ENCODE measurements around the gene CD300H. TPM values are rescaled to one million over a fixed set of nuclear protein-coding genes. Genes with fewer than 3 reads are reported as not detected.

Gene CD300H
- total RNA-seq, 1 experiment from 2014 or later = not detected

DNA sequence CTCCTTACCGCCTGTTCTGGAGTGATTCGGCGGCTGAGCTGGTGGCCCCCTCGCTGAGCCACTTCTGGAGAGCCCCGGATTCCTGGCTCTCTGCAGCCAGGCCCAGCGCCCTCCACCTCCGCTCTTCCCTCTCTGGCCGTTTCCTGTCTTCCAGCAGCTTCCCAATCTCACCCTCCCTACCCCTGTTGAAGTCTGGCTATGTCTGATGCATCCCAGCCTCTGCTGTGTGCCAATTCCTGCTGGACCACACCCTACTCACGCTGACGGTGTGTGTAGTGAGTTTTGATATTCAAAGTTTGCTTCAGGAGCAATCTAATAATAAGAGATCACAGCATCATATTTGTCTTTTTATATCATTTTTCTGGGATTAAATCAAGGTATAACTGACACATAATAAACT lies 15.3 kb upstream of the CD300H start:
- Histone ChIP-seq H2AFZ (ENCODE audit: low read length) (no peak overlapping the region), H3K79me2 (ENCODE audit: low read length) (no peaks in the 10 kb centered on the region), H3K4me1 (ENCODE audit: insufficient read depth, low read length) (no peaks in the 10 kb centered on the region), H3K9me2 (replicated peaks; ENCODE audit: low read length) (no peaks in the 10 kb centered on the region), H3K4me3 (ENCODE audit: low read length) (no peak overlapping the region), H4K20me1 (ENCODE audit: low read length) (no peaks in the 10 kb centered on the region), H3K9ac (ENCODE audit: low read length) (no peak overlapping the region), H3K9me3 (ENCODE audit: low read length) (0 out of 2 replicates have a peak, but pooled peaks cover 5% of the 10 kb centered on the region), H3F3A (ENCODE audit: low read length, unreplicated experiment) (no peaks in the 10 kb centered on the region), H3K27me3 (ENCODE audit: low read length) (peaks cover 62% of the 10 kb centered on the region), H3K27ac (ENCODE audit: low read length) (no peak overlapping the region), H3K4me2 (ENCODE audit: low read length) (no peak overlapping the region), H3K36me3 (ENCODE audit: low read depth, low read length) (no peaks in the 10 kb centered on the region)
- intact Hi-C loops (cut with micrococcal nuclease) = no loop called here
- DNase-seq (no peak), ATAC-seq (no peak)
- POLR2A ChIA-PET (ENCODE audit: unreplicated experiment) = no interaction called here
- TF ChIP-seq, protein P1, sequence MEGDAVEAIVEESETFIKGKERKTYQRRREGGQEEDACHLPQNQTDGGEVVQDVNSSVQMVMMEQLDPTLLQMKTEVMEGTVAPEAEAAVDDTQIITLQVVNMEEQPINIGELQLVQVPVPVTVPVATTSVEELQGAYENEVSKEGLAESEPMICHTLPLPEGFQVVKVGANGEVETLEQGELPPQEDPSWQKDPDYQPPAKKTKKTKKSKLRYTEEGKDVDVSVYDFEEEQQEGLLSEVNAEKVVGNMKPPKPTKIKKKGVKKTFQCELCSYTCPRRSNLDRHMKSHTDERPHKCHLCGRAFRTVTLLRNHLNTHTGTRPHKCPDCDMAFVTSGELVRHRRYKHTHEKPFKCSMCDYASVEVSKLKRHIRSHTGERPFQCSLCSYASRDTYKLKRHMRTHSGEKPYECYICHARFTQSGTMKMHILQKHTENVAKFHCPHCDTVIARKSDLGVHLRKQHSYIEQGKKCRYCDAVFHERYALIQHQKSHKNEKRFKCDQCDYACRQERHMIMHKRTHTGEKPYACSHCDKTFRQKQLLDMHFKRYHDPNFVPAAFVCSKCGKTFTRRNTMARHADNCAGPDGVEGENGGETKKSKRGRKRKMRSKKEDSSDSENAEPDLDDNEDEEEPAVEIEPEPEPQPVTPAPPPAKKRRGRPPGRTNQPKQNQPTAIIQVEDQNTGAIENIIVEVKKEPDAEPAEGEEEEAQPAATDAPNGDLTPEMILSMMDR (conservative IDR thresholded peaks at IDR 0.05; ENCODE audit: low read depth, low read length) = no peak
- TF ChIP-seq EZH2 (IDR thresholded peaks at IDR 0.05; ENCODE audit: low read length, unreplicated experiment) = no peak
- no peak for TF ChIP-seq EZH2phosphoT487 (IDR thresholded peaks at IDR 0.05; ENCODE audit: borderline replicate concordance, low read length)
- CTCF ChIA-PET = no interaction called here
- no TSS peak for BruUV-seq (replicated peaks)

DNA sequence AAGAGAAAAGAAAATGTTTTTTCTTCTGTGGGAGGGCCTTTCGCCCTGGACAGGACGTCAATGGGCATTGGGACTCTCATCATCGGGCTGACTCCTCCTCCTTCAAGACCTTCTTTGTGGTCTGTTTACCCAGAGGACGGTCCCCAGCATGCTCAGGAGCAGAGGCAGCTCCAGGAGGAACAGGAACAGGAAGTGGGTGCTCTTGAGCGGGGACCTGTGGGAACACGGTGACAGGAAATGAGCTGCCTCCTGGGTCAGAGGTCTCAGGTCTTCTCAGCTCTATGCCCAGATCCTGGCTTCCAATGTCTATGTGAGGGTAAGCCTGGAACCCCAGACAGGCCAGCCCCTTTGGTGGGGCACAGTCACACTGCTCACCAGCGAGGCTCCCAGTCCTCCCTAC lies 12.6 kb upstream of the CD300H start:
- H3K9ac ChIP-seq (ENCODE audit: low read length) = no peak overlapping the region
- TF ChIP-seq EZH2phosphoT487 (IDR thresholded peaks at IDR 0.05; ENCODE audit: borderline replicate concordance, low read length) (no peak), EZH2 (IDR thresholded peaks at IDR 0.05; ENCODE audit: low read length, unreplicated experiment) (no peak)
- TF ChIP-seq, protein P1 (conservative IDR thresholded peaks at IDR 0.05; ENCODE audit: low read depth, low read length) = no peak
- peaks cover 58% of the 10 kb centered on the region for H3K27me3 ChIP-seq (ENCODE audit: low read length)
- H3K36me3 ChIP-seq (ENCODE audit: low read depth, low read length) = no peaks in the 10 kb centered on the region
- no TSS peak for BruUV-seq (replicated peaks)
- H3K79me2 ChIP-seq (ENCODE audit: low read length) = no peaks in the 10 kb centered on the region
- no peak overlapping the region for H3K4me2 ChIP-seq (ENCODE audit: low read length)
- no peak overlapping the region for H3K4me3 ChIP-seq (ENCODE audit: low read length)
- ChIA-PET POLR2A (ENCODE audit: unreplicated experiment) (no interaction called here), CTCF (no interaction called here)
- H3F3A ChIP-seq (ENCODE audit: low read length, unreplicated experiment) = no peaks in the 10 kb centered on the region
- H3K9me3 ChIP-seq (ENCODE audit: low read length) = 0 out of 2 replicates have a peak, but pooled peaks cover 4% of the 10 kb centered on the region
- no peaks in the 10 kb centered on the region for H4K20me1 ChIP-seq (ENCODE audit: low read length)
- no peak for DNase-seq
- no peaks in the 10 kb centered on the region for H3K9me2 ChIP-seq (replicated peaks; ENCODE audit: low read length)
- H3K4me1 ChIP-seq (ENCODE audit: insufficient read depth, low read length) = no peaks in the 10 kb centered on the region
- intact Hi-C loops (cut with micrococcal nuclease) = no loop called here
- no peak overlapping the region for H3K27ac ChIP-seq (ENCODE audit: low read length)
- ATAC-seq = no peak
- H2AFZ ChIP-seq (ENCODE audit: low read length) = no peak overlapping the region

DNA sequence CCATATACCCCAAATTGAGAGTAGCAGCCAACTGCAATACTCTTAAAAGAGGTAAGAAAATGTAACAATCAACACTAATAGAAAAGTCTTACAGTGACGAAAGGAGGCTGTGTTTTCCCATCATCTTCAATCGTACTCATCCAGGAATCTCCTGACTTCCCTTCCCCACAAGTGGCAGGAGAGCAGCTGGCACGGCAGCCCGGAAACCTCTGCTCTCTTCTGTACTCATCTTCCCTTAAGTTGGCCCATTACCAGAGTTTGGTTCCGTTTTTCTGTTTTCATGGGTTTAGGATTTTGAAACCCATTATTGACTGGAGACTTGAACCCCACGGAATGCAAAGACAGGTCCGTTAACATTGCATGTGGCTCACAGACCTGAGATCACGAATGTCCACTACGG lies 11.7 kb upstream of the CD300H start:
- H4K20me1 ChIP-seq (ENCODE audit: low read length) = no peaks in the 10 kb centered on the region
- intact Hi-C loops (cut with micrococcal nuclease) = no loop called here
- H3K36me3 ChIP-seq (ENCODE audit: low read depth, low read length) = no peaks in the 10 kb centered on the region
- no peaks in the 10 kb centered on the region for H3K79me2 ChIP-seq (ENCODE audit: low read length)
- H3K9me3 ChIP-seq (ENCODE audit: low read length) = no peaks in the 10 kb centered on the region
- POLR2A ChIA-PET (ENCODE audit: unreplicated experiment) = no interaction called here
- H3K27me3 ChIP-seq (ENCODE audit: low read length) = peaks cover 58% of the 10 kb centered on the region
- no peak overlapping the region for H3K4me3 ChIP-seq (ENCODE audit: low read length)
- CTCF ChIA-PET = no interaction called here
- H3K27ac ChIP-seq (ENCODE audit: low read length) = no peak overlapping the region
- no peak overlapping the region for H3K9ac ChIP-seq (ENCODE audit: low read length)
- H3F3A ChIP-seq (ENCODE audit: low read length, unreplicated experiment) = no peaks in the 10 kb centered on the region
- no peaks in the 10 kb centered on the region for H3K4me1 ChIP-seq (ENCODE audit: insufficient read depth, low read length)
- TF ChIP-seq EZH2 (IDR thresholded peaks at IDR 0.05; ENCODE audit: low read length, unreplicated experiment) = no peak
- no peak for TF ChIP-seq EZH2phosphoT487 (IDR thresholded peaks at IDR 0.05; ENCODE audit: borderline replicate concordance, low read length)
- TF ChIP-seq, protein P1 (conservative IDR thresholded peaks at IDR 0.05; ENCODE audit: low read depth, low read length) = no peak
- BruUV-seq (replicated peaks) = no TSS peak
- H2AFZ ChIP-seq (ENCODE audit: low read length) = no peak overlapping the region
- DNase-seq (no peak), ATAC-seq (no peak)
- H3K4me2 ChIP-seq (ENCODE audit: low read length) = no peak overlapping the region
- no peaks in the 10 kb centered on the region for H3K9me2 ChIP-seq (replicated peaks; ENCODE audit: low read length)

Measured in PC-3 (cell line).